SW 1271 (cell line): ENCODE measurements around the gene GCNT2.
"Not testable (repeated sequence)": the region's sequence is repeated elsewhere in the genome, so short reads cannot be mapped to it uniquely, and the experiment has no call there.

Experiments
- DNase-seq, 2 experiments: peaks; one replicate each; lab custom pipeline; 2025; lab: John Stamatoyannopoulos, UW

The GCNT2 gene

GRCh38 chr6:10514049-10514780 lies 6.9 kb upstream of the GCNT2 start:
- DNase-seq = no peak

DNA sequence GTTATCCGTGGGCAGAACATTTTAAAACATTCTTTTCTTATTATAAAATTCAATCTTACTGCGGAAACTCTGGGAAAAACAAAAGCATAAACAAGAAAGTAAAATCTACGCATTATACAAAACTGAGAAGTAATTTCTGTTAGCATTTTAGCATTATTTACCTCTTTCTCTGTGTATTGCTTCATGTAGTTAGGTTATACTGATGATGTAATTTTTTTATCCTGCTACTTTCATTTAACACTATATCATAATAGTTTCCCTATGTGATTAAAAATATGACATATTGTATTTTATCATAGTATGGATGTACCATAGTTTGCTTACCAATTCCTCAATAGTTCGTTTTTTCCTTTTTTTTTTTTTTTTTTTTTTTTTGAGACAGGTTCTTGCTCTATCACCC lies 4.2 kb upstream of the GCNT2 start:
- no peak for DNase-seq

GRCh38 chr6:10518557-10519407 lies 2.4 kb upstream of the GCNT2 start:
- DNase-seq = no peak

- not testable (repeated sequence) for DNase-seq
Observed at GRCh38 chr6:10519408-10519697, 1.8 kb upstream of the GCNT2 start.

- DNase-seq = no peak
Observed at GRCh38 chr6:10520468-10520867, 683 bp upstream of the GCNT2 start.

GRCh38 chr6:10522929-10523573 lies 1.9 kb downstream of the GCNT2 start:
- DNase-seq = no peak

DNA sequence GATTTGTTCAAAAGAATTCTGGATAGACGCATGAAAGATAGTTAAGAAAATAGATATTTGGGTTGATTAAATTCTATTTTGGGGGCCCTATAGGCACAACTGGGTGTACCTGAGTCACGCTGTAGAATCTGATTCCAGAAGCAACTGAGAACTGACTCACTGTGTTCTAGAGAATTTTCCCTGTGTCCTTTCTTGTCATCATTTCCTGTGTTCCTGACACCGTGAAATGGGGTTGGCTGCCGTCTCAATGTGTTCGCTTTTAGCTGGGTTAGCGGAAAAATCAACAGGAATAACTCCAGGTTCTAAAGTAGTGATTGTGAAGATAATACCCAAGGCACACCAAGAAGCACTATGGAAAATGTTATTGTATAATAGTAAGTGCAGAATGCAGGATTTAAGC lies 5.0 kb downstream of the GCNT2 start:
- DNase-seq = no peak

DNA sequence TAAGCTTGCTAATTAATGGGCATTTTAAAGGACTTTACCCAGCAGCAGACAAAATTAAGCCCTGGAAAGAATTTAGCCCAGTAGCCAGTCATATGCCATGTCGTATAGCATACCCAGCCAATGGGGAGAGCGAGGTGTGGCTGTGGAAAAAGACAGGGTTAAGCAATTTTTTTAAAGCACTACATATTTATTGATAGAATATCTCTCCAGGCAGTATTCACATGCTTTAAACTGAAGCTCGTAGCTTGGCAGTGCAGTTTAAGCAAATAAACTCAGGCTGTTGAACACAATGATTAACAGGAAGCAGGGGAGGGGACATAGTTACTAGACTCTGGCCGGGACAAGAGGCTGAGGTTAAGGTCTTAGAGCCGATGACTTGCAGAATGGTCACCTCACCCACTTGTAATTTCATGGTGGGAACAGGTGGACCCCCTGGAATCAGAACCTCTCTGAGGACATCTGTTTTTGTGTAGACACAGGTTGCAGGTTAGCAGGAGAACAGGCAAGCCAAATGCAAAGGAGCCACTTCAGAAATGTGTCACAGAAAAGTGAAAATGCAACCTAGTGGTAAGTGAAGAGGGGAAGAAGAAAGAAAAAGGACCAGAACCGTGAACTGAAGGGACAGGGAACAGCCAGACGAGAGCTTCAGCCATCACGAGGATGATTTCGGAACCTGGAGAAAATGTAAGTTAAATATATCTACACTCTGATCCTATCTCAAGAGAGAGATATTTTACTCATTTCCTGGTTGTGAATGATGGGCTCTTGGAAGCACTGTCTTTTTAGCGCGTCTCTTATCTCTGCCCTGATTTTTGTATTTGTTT lies 7.2 kb downstream of the GCNT2 start:
- DNase-seq = no peak

GRCh38 chr6:10529231-10529801 lies 8.2 kb downstream of the GCNT2 start:
- no peak for DNase-seq

GRCh38 chr6:10529828-10530374 lies 8.8 kb downstream of the GCNT2 start:
- not testable (repeated sequence) for DNase-seq

DNA sequence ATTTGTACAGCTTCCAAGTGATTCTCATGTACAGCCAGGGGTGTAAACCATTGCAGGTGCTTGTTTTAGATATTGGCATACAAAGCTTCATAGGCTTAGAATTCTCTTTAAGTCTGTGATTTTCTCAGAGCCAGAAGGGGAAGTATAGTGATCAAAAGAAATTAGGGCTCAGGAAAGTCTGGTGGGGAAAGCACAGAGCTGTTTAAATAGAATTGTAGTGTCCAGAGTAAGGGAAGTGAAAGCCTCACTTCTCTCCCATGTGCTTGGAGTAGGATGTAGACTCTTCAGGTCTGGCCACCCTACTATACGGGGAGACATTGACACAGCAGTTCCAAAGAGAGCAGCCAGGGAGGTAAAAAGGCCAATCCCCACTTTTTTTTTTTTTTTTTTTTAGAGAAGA lies 10.4 kb downstream of the GCNT2 start:
- no peak for DNase-seq

DNA sequence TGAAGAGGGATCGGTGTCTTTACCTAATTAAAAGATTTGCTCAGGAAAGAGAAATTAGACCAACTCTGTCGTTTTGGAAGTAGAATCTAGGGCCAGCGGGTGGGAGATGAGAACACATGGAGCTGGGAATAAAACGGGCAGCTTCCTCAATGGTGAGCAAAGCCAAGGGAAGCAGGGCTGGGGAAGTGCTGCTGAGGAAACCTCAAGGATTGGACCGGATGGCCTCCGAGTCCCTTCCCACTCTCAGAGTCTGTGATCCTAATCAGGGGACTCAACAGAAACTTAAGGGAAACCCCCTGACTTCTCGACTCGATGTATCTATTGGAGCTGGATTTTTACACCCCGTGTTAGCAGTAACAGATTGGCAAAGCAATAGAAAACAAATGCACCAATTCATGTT lies 10.8 kb downstream of the GCNT2 start:
- DNase-seq = no peak

GRCh38 chr6:10532392-10532791 lies 11.2 kb downstream of the GCNT2 start:
- DNase-seq = no peak

GRCh38 chr6:10534419-10534762 lies 13.2 kb downstream of the GCNT2 start:
- DNase-seq = no peak

GRCh38 chr6:10535193-10535592 lies 14.0 kb downstream of the GCNT2 start:
- no peak for DNase-seq

DNA sequence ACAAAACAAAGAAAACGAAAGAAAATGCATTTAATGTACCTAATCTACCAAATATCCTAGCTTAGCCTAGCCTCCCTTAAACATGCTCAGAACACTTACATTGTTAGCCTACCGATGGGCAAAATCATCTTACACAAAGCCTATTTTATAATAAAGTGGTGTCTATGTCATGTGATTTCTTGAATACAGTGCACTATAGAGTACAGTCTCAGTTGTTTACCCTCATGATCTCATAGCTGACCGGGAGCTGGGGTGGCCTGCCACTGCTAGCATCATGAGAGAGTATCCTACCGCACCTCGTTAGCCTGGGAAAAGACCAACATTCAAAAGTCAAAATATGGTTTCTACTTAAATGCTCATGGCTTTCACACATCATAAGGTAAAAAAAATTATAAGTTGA lies 16.6 kb downstream of the GCNT2 start:
- DNase-seq = no peak

GRCh38 chr6:10540073-10540746 lies 19.1 kb downstream of the GCNT2 start:
- no peak for DNase-seq

DNA sequence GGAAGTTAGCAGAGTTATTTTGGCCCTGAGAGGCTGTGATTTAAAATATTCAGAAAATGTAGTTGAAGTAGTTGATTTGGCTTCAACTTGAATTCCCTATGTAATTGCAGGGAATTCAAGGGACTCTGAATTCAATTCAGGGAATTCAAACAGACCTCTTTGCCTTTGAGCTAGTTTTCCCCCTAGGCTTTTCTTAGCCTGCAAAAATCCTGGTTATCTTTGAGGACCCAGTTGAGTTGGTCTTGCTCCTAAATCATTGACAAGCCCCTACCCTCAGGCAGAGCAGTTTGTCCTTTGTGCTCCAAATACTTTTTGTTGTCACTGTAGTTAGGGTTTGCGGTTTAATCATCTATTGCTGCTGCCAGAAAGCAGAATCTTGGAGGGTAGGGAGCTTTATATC lies 20.4 kb downstream of the GCNT2 start:
- DNase-seq = no peak

- no peak for DNase-seq
Observed at GRCh38 chr6:10542213-10542612, 21.1 kb downstream of the GCNT2 start.

- no peak for DNase-seq
Observed at GRCh38 chr6:10543488-10543887, 22.3 kb downstream of the GCNT2 start.

- DNase-seq = no peak
Observed at GRCh38 chr6:10545482-10545881, 24.3 kb downstream of the GCNT2 start.
